ENCODE data around the gene TRMT1L. TPM values are rescaled to one million over a fixed set of nuclear protein-coding genes. Genes with fewer than 3 reads are reported as not detected.

Gene TRMT1L
- polyA plus RNA-seq, 3 donors: 5.0 to 11.5 (median 7.4) TPM

GRCh38 chr1:185137896-185138545, 18.7 kb downstream of the TRMT1L start:
- no peaks in the 10 kb centered on the region for H3K4me1 ChIP-seq (ENCODE audit: control insufficient read depth in 1 of 2, insufficient read depth in 2 of 2, low read length in 2 of 2)
- no peak overlapping the region for H3K27ac Mint-ChIP-seq
- no peak overlapping the region for H2AFZ ChIP-seq (ENCODE audit: insufficient read depth, low read depth, low read length, poor library complexity, severe bottlenecking)
- no peaks in the 10 kb centered on the region for H4K20me1 ChIP-seq (ENCODE audit: insufficient read depth, low read length)
- peaks cover 72 to 81% of the 10 kb centered on the region in 2 donors for H3K36me3 Mint-ChIP-seq
- TF ChIP-seq CTCF (IDR thresholded peaks at IDR 0.05): no peak
- H3K36me3 ChIP-seq (replicated peaks in 1 of 2; ENCODE audit: control insufficient read depth in 1 of 2, insufficient read depth in 2 of 2, low read length in 2 of 2): peaks cover 76 to 97% of the 10 kb centered on the region in 2 donors
- no CpG with 5 or more reads among the region's 1 CpG for WGBS (ENCODE audit: insufficient coverage)
- no peaks in the 10 kb centered on the region for H3K79me2 ChIP-seq (ENCODE audit: insufficient read depth, low read length)
- no peak overlapping the region for H3K27ac ChIP-seq (ENCODE audit: low read depth in 1 of 2, low read length in 2 of 2)
- peaks cover 0 to 8% (median 5%) of the 10 kb centered on the region in 7 donors for H3K9me3 Mint-ChIP-seq
- no peak overlapping the region for H3K4me3 Mint-ChIP-seq
- no peak for DNase-seq
- no peaks in the 10 kb centered on the region for H3K27me3 ChIP-seq (ENCODE audit: control insufficient read depth in 2 of 2, insufficient read depth in 2 of 2, low read length in 2 of 2)
- H3K27me3 Mint-ChIP-seq (ENCODE audit: low read depth in 3 of 3): no peaks in the 10 kb centered on the region
- H3K9me3 ChIP-seq (replicated peaks in 1 of 2; ENCODE audit: control insufficient read depth in 1 of 2, insufficient read depth in 1 of 2, low read length in 2 of 2): peaks cover 0 to 4% of the 10 kb centered on the region in 2 donors
- H3K9ac ChIP-seq (ENCODE audit: insufficient read depth, low read length, poor library complexity, severe bottlenecking): no peak overlapping the region
- H3K4me1 Mint-ChIP-seq: no peaks in the 10 kb centered on the region
- no peak overlapping the region for H3K4me3 ChIP-seq (replicated peaks in 1 of 3; ENCODE audit: low read depth in 2 of 3, low read length in 3 of 3)
- intact Hi-C loops (cut with micrococcal nuclease): no loop called here
- no peak overlapping the region for H3K4me2 ChIP-seq (replicated peaks; ENCODE audit: extremely low read depth, low read length, poor library complexity, severe bottlenecking)

GRCh38 chr1:185132534-185132933, 24.2 kb downstream of the TRMT1L start:
- no peak overlapping the region for H3K4me3 ChIP-seq (replicated peaks in 1 of 3; ENCODE audit: low read depth in 2 of 3, low read length in 3 of 3)
- DNase-seq: no peak
- no peaks in the 10 kb centered on the region for H3K4me1 ChIP-seq (ENCODE audit: control insufficient read depth in 1 of 2, insufficient read depth in 2 of 2, low read length in 2 of 2)
- peaks cover 70 to 84% of the 10 kb centered on the region in 2 donors for H3K36me3 Mint-ChIP-seq
- no peak overlapping the region for H3K9ac ChIP-seq (ENCODE audit: insufficient read depth, low read length, poor library complexity, severe bottlenecking)
- peaks cover 62 to 99% of the 10 kb centered on the region in 2 donors for H3K36me3 ChIP-seq (replicated peaks in 1 of 2; ENCODE audit: control insufficient read depth in 1 of 2, insufficient read depth in 2 of 2, low read length in 2 of 2)
- no peak overlapping the region for H2AFZ ChIP-seq (ENCODE audit: insufficient read depth, low read depth, low read length, poor library complexity, severe bottlenecking)
- no peaks in the 10 kb centered on the region for H3K27me3 Mint-ChIP-seq (ENCODE audit: low read depth in 3 of 3)
- WGBS (ENCODE audit: insufficient coverage): no CpG with 5 or more reads among the region's 1 CpG
- H3K4me1 Mint-ChIP-seq: peaks cover 2% of the 10 kb centered on the region
- H4K20me1 ChIP-seq (ENCODE audit: insufficient read depth, low read length): no peaks in the 10 kb centered on the region
- intact Hi-C loops (cut with micrococcal nuclease): no loop called here
- H3K27me3 ChIP-seq (ENCODE audit: control insufficient read depth in 2 of 2, insufficient read depth in 2 of 2, low read length in 2 of 2): no peaks in the 10 kb centered on the region
- no peaks in the 10 kb centered on the region for H3K79me2 ChIP-seq (ENCODE audit: insufficient read depth, low read length)
- no peak overlapping the region for H3K27ac Mint-ChIP-seq
- no peak overlapping the region for H3K27ac ChIP-seq (ENCODE audit: low read depth in 1 of 2, low read length in 2 of 2)
- no peak overlapping the region for H3K4me3 Mint-ChIP-seq
- H3K9me3 Mint-ChIP-seq: peaks cover 0 to 16% (median 11%) of the 10 kb centered on the region in 7 donors
- no peak for TF ChIP-seq CTCF (IDR thresholded peaks at IDR 0.05)
- peaks cover 0 to 9% of the 10 kb centered on the region in 2 donors for H3K9me3 ChIP-seq (replicated peaks in 1 of 2; ENCODE audit: control insufficient read depth in 1 of 2, insufficient read depth in 1 of 2, low read length in 2 of 2)
- no peak overlapping the region for H3K4me2 ChIP-seq (replicated peaks; ENCODE audit: extremely low read depth, low read length, poor library complexity, severe bottlenecking)

Measured in CD14-positive monocyte (primary cell).